Activated naive CD4-positive, alpha-beta T cell (primary cell): ENCODE results near the gene FBLN1.

Experiments
- DNase-seq, 4 experiments: peaks; one replicate each; lab custom pipeline; 2025; lab: John Stamatoyannopoulos, UW

FBLN1 gene

GRCh38 chr22:45640291-45640940, 137.7 kb downstream of the FBLN1 start:
- no peak for DNase-seq

- DNase-seq, result no peak
Measured at GRCh38 chr22:45640941-45641621, 138.4 kb downstream of the FBLN1 start.

GRCh38 chr22:45642986-45643385, 140.3 kb downstream of the FBLN1 start:
- DNase-seq, result no peak

- DNase-seq, result no peak
Measured at GRCh38 chr22:45644714-45645113, 142.0 kb downstream of the FBLN1 start.

- DNase-seq, result no peak
Measured at GRCh38 chr22:45645150-45645525, 142.5 kb downstream of the FBLN1 start.

GRCh38 chr22:45645526-45646414, 143.1 kb downstream of the FBLN1 start:
- peak; percentile 66 to 76 (median 68) for DNase-seq

GRCh38 chr22:45647532-45648225, 145.0 kb downstream of the FBLN1 start:
- DNase-seq, result no peak

- no peak for DNase-seq
Measured at GRCh38 chr22:45648301-45649117, 145.8 kb downstream of the FBLN1 start.

GRCh38 chr22:45649809-45650208, 147.1 kb downstream of the FBLN1 start:
- no peak for DNase-seq

GRCh38 chr22:45650721-45651120, 148.0 kb downstream of the FBLN1 start:
- no peak for DNase-seq
